ENCODE results near the gene PLPP7. TPM values are rescaled to one million over a fixed set of nuclear protein-coding genes. Genes with fewer than 3 reads are reported as not detected.
"Not testable (repeated sequence)": the region's sequence is repeated elsewhere in the genome, so short reads cannot be mapped to it uniquely, and the experiment has no call there.

The PLPP7 gene
- total RNA-seq, 4 donors from 2014 or later: 14.4 to 24.6 (median 21.5) TPM

GRCh38 chr9:131266266-131267229, 23.0 kb upstream of the PLPP7 start:
- peak overlapping the region in 2 of 4 donors; percentile 25 to 26 for H3K27ac ChIP-seq
- DNase-seq (ENCODE audit: low spot score in 2 of 2): no peak
- H3K4me1 ChIP-seq: peaks cover 0 to 40% (median 11%) of the 10 kb centered on the region in 4 donors
- WGBS, 2 donors: 60 to 71% methylated on average over 22 to 24 of the region's 26 CpGs
- no peak for TF ChIP-seq POLR2A (IDR thresholded peaks at IDR 0.05)
- no peak for TF ChIP-seq EP300 (IDR thresholded peaks at IDR 0.05)
- TF ChIP-seq, protein P1, sequence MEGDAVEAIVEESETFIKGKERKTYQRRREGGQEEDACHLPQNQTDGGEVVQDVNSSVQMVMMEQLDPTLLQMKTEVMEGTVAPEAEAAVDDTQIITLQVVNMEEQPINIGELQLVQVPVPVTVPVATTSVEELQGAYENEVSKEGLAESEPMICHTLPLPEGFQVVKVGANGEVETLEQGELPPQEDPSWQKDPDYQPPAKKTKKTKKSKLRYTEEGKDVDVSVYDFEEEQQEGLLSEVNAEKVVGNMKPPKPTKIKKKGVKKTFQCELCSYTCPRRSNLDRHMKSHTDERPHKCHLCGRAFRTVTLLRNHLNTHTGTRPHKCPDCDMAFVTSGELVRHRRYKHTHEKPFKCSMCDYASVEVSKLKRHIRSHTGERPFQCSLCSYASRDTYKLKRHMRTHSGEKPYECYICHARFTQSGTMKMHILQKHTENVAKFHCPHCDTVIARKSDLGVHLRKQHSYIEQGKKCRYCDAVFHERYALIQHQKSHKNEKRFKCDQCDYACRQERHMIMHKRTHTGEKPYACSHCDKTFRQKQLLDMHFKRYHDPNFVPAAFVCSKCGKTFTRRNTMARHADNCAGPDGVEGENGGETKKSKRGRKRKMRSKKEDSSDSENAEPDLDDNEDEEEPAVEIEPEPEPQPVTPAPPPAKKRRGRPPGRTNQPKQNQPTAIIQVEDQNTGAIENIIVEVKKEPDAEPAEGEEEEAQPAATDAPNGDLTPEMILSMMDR (IDR thresholded peaks at IDR 0.05): no peak
- H3K4me3 ChIP-seq: no peak overlapping the region
- no peaks in the 10 kb centered on the region for H3K9me3 ChIP-seq
- no peaks in the 10 kb centered on the region for H3K36me3 ChIP-seq
- H3K27me3 ChIP-seq: no peaks in the 10 kb centered on the region

DNA sequence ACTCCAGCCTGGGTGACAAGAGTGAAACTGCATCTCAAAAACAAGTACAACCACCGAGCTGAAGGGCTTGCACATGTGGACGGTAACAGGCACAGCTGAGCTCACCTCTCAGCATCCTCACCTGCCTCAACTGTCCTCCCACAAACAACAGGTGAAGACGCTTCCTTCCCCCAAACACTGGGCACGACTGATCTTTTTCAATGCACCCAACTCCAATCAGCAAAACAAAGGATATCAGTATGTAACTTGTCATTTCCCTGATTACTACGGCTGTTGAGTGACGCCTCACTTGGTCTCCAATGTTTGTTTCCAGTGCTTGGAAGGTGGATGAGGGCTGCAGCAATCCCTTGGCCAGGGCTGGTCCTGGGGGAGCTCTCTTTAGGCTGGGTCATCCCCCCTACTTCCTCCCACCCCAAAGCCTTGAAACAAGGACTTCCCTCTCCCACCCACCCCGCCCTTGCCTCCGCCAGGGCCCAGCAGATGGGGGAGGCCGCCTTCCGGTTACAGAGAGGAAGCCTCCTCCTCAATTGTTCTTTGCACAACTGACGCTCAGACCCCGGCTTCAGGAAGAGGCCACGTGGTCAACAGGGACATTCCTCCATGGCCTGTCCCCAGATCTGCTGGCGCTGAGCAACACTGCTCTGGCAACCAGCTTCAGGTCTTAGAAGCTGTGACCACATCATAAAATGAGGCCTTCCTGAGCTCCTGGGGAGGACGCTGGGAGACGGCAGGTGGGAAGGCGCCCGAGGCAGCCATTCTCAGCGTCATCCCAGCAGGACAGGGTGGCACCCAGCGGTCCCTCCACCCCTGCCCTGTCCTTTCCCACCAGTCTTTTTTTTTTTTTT, 19.1 kb upstream of the PLPP7 start:
- peak in 1 of 2 donors; percentile 26 for TF ChIP-seq POLR2A (IDR thresholded peaks at IDR 0.05)
- TF ChIP-seq, protein P1 (IDR thresholded peaks at IDR 0.05): no peak
- no peak for TF ChIP-seq EP300 (IDR thresholded peaks at IDR 0.05)
- peaks cover 0 to 49% (median 12%) of the 10 kb centered on the region in 4 donors for H3K4me1 ChIP-seq
- H3K27me3 ChIP-seq: peaks cover 0 to 4% of the 10 kb centered on the region in 2 donors
- peak overlapping the region in 3 of 4 donors; percentile 66 to 85 (median 82) for H3K27ac ChIP-seq
- DNase-seq (ENCODE audit: low spot score in 2 of 2): peak; percentile 38 to 53
- H3K36me3 ChIP-seq: no peaks in the 10 kb centered on the region
- 62 to 64% methylated on average over 14 to 16 of the region's 20 CpGs for WGBS, 2 donors
- H3K4me3 ChIP-seq: peak overlapping the region in 1 of 4 donors; percentile 19
- no peaks in the 10 kb centered on the region for H3K9me3 ChIP-seq

DNA sequence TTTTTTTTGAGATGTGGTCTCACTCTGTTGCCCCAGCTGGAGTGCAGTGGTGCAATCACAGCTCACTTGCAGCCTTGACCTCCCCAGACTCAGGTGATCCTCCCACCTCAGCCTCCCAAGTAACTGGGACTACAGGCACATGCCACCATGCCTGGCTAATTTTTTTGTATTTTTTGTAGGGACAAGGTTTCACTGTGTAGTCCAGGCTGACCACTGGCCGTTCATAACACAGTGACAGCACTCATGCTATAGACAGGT, 18.6 kb upstream of the PLPP7 start:
- H3K27ac ChIP-seq: peak overlapping the region; percentile 36 to 85 (median 74)
- peaks cover 0 to 43% (median 11%) of the 10 kb centered on the region in 4 donors for H3K4me1 ChIP-seq
- DNase-seq (ENCODE audit: low spot score in 2 of 2); H3K27me3 ChIP-seq; H3K9me3 ChIP-seq; H3K36me3 ChIP-seq: not testable (repeated sequence)
- H3K4me3 ChIP-seq: peak overlapping the region in 1 of 4 donors; percentile 5
- WGBS, 2 donors: 88 to 93% methylated on average over 1 of the region's 1 CpG

DNA sequence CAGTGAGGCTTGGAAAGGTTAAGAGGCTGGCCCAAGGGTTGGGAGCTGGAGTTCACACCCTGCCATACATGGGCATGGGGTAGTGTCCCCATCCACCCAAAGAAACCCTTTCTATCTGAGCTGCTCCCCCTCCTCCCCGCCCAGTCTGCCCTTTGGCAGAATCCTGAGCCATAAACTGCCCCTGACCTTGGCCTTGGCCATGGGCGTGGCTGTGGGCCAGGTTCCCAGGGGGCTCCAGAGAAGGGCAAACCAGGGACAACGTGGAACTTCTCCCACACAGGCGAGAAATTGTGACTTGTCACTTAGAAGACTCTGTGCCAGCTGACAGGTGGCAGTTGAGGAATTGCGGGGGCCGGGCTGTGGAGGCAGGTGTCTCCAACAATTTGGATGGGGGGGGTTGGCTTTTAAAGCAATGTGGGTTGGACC, 18.0 kb upstream of the PLPP7 start:
- TF ChIP-seq, protein P1 (IDR thresholded peaks at IDR 0.05): no peak
- TF ChIP-seq EP300 (IDR thresholded peaks at IDR 0.05) (no peak), POLR2A (IDR thresholded peaks at IDR 0.05) (no peak)
- H3K4me3 ChIP-seq: no peak overlapping the region
- DNase-seq (ENCODE audit: low spot score in 2 of 2): no peak
- peaks cover 0 to 15% of the 10 kb centered on the region in 2 donors for H3K27me3 ChIP-seq
- H3K36me3 ChIP-seq: no peaks in the 10 kb centered on the region
- peak overlapping the region; percentile 36 to 85 (median 74) for H3K27ac ChIP-seq
- 69 to 86% methylated on average over 5 to 6 of the region's 6 CpGs for WGBS, 2 donors
- H3K9me3 ChIP-seq: no peaks in the 10 kb centered on the region
- H3K4me1 ChIP-seq: peaks cover 0 to 43% (median 10%) of the 10 kb centered on the region in 4 donors

GRCh38 chr9:131272212-131272611, 17.3 kb upstream of the PLPP7 start:
- H3K27me3 ChIP-seq: peaks cover 0 to 15% of the 10 kb centered on the region in 2 donors
- H3K4me1 ChIP-seq: peaks cover 0 to 45% (median 10%) of the 10 kb centered on the region in 4 donors
- DNase-seq (ENCODE audit: low spot score in 2 of 2): no peak
- 80 to 90% methylated on average over 3 of the region's 3 CpGs for WGBS, 2 donors
- TF ChIP-seq, protein P1 (IDR thresholded peaks at IDR 0.05): no peak
- TF ChIP-seq EP300 (IDR thresholded peaks at IDR 0.05): no peak
- no peaks in the 10 kb centered on the region for H3K36me3 ChIP-seq
- H3K9me3 ChIP-seq: no peaks in the 10 kb centered on the region
- peak overlapping the region in 3 of 4 donors; percentile 82 to 85 (median 84) for H3K27ac ChIP-seq
- H3K4me3 ChIP-seq: no peak overlapping the region
